BLaER1 treated with 17β-estradiol and CSF1 and Interleukin-3, amounts not matched to agents 10 nM and 100 nM (cell line): ENCODE results near the gene HDLBP.

Experiments used
- H3K27ac ChIP-seq, 11 experiments: shearing (Covaris generic); formaldehyde crosslinking; 2 replicates each; pipeline ENCODE4 v1.8.1; 2022
- H3K27me3 ChIP-seq, 11 experiments: shearing (Covaris generic); formaldehyde crosslinking; 2 replicates each; pipeline ENCODE4 v1.8.1; 2022
- H3K36me3 ChIP-seq, 11 experiments: shearing (Covaris generic); formaldehyde crosslinking; 2 replicates each; pipeline ENCODE4 v1.8.1; 2022
- H3K4me1 ChIP-seq, 10 experiments: shearing (Covaris generic); formaldehyde crosslinking; 2 replicates each; pipeline ENCODE4 v1.8.1; 2022
- H3K4me2 ChIP-seq, 11 experiments: shearing (Covaris generic); formaldehyde crosslinking; 2 replicates each; pipeline ENCODE4 v1.8.1; 2022
- H3K4me3 ChIP-seq, 10 experiments: shearing (Covaris generic); formaldehyde crosslinking; 2 replicates each; pipeline ENCODE4 v1.8.1; 2022
- H3K9ac ChIP-seq, 11 experiments: shearing (Covaris generic); formaldehyde crosslinking; 2 replicates each; pipeline ENCODE4 v1.8.1; 2022
- H3K9me3 ChIP-seq, 11 experiments: shearing (Covaris generic); formaldehyde crosslinking; replicated peaks in 1 of 11; 2 replicates each; pipeline ENCODE4 v1.8.1; 2022
- H4K20me1 ChIP-seq, 11 experiments: shearing (Covaris generic); formaldehyde crosslinking; 2 replicates each; pipeline ENCODE4 v1.8.1; 2022
- Cebpa-rat ChIP-seq, 11 experiments: shearing (Covaris generic); IDR thresholded peaks; 2 replicates each; pipeline ENCODE4 v1.8.1; 2022

HDLBP gene

GRCh38 chr2:241224851-241225438 lies 90.5 kb downstream of the HDLBP start:
- Histone ChIP-seq H3K36me3 (peaks cover 32 to 54% (median 45%) of the 10 kb centered on the region in 11 experiments), H3K4me1 (peaks cover 14 to 24% (median 20%) of the 10 kb centered on the region in 10 experiments), H3K27me3 (no peaks in the 10 kb centered on the region), H3K4me2 (no peak overlapping the region), H3K4me3 (no peak overlapping the region), H3K27ac (no peak overlapping the region), H3K9me3 (no peaks in the 10 kb centered on the region), H4K20me1 (peaks cover 0 to 72% (median 30%) of the 10 kb centered on the region in 11 experiments; a peak in 16 of 22 replicates), H3K9ac (no peak overlapping the region)
- TF ChIP-seq Cebpa-rat (IDR thresholded peaks at IDR 0.05) = no peak

- Histone ChIP-seq H3K27ac (no peak overlapping the region), H3K27me3 (no peaks in the 10 kb centered on the region), H3K36me3 (peaks cover 27 to 47% (median 40%) of the 10 kb centered on the region in 11 experiments), H3K9me3 (no peaks in the 10 kb centered on the region), H3K9ac (peak overlapping the region in 2 of 11 experiments; percentile 18 to 34; a peak in 1 of 22 replicates), H3K4me3 (no peak overlapping the region), H4K20me1 (peaks cover 0 to 66% (median 27%) of the 10 kb centered on the region in 11 experiments; a peak in 16 of 22 replicates), H3K4me1 (peaks cover 21 to 31% (median 27%) of the 10 kb centered on the region in 10 experiments), H3K4me2 (peak overlapping the region in 10 of 11 experiments; percentile 17 to 61 (median 46); a peak in 16 of 22 replicates)
- no peak for TF ChIP-seq Cebpa-rat (IDR thresholded peaks at IDR 0.05)
Measured at GRCh38 chr2:241224018-241224850, 91.2 kb downstream of the HDLBP start.

GRCh38 chr2:241223211-241224017 lies 92.1 kb downstream of the HDLBP start:
- Histone ChIP-seq H3K4me1 (peaks cover 25 to 37% (median 32%) of the 10 kb centered on the region in 10 experiments), H4K20me1 (peaks cover 0 to 57% (median 18%) of the 10 kb centered on the region in 11 experiments; a peak in 16 of 22 replicates), H3K27ac (no peak overlapping the region), H3K4me3 (no peak overlapping the region), H3K36me3 (peaks cover 18 to 39% (median 31%) of the 10 kb centered on the region in 11 experiments), H3K27me3 (no peaks in the 10 kb centered on the region), H3K9ac (peak overlapping the region in 1 of 11 experiments; percentile 34; a peak in 1 of 22 replicates), H3K9me3 (no peaks in the 10 kb centered on the region), H3K4me2 (peak overlapping the region in 10 of 11 experiments; percentile 17 to 61 (median 46); a peak in 19 of 22 replicates)
- TF ChIP-seq Cebpa-rat (IDR thresholded peaks at IDR 0.05) = no peak

GRCh38 chr2:241219856-241220356 lies 95.6 kb downstream of the HDLBP start:
- Histone ChIP-seq H3K4me1 (peaks cover 25 to 38% (median 32%) of the 10 kb centered on the region in 10 experiments), H3K27ac (no peak overlapping the region), H3K9me3 (no peaks in the 10 kb centered on the region), H3K4me3 (peak overlapping the region in 1 of 10 experiments; percentile 57; a peak in 1 of 20 replicates), H3K4me2 (peak overlapping the region; percentile 85 to 99 (median 96); a peak in 20 of 22 replicates), H4K20me1 (peaks cover 0 to 46% (median 9%) of the 10 kb centered on the region in 11 experiments; a peak in 12 of 22 replicates), H3K9ac (peak overlapping the region in 1 of 11 experiments; percentile 43; a peak in 2 of 22 replicates), H3K36me3 (peaks cover 0 to 4% (median 0%) of the 10 kb centered on the region in 11 experiments; a peak in 2 of 22 replicates), H3K27me3 (peaks cover 0 to 6% (median 0%) of the 10 kb centered on the region in 11 experiments; a peak in 1 of 22 replicates)
- TF ChIP-seq Cebpa-rat (IDR thresholded peaks at IDR 0.05) = no peak

GRCh38 chr2:241219030-241219382 lies 96.5 kb downstream of the HDLBP start:
- Histone ChIP-seq H4K20me1 (peaks cover 0 to 46% (median 4%) of the 10 kb centered on the region in 11 experiments; a peak in 10 of 22 replicates), H3K9ac (peak overlapping the region; percentile 30 to 80 (median 70); a peak in 20 of 22 replicates), H3K27ac (peak overlapping the region in 2 of 11 experiments; percentile 35 to 42; a peak in 1 of 22 replicates), H3K36me3 (no peaks in the 10 kb centered on the region; a peak in 1 of 22 replicates), H3K9me3 (no peaks in the 10 kb centered on the region), H3K4me3 (peak overlapping the region; percentile 57 to 74 (median 64)), H3K27me3 (peaks cover 0 to 6% (median 0%) of the 10 kb centered on the region in 11 experiments; a peak in 1 of 22 replicates), H3K4me1 (peaks cover 21 to 33% (median 26%) of the 10 kb centered on the region in 10 experiments), H3K4me2 (peak overlapping the region; percentile 85 to 99 (median 96))
- no peak for TF ChIP-seq Cebpa-rat (IDR thresholded peaks at IDR 0.05)

- peak overlapping the region; percentile 30 to 80 (median 70); a peak in 21 of 22 replicates for H3K9ac ChIP-seq
- H3K27ac ChIP-seq = peak overlapping the region in 4 of 11 experiments; percentile 21 to 49 (median 38); a peak in 3 of 22 replicates
Measured at GRCh38 chr2:241218131-241219029, 97.1 kb downstream of the HDLBP start.

More at GRCh38 chr2:241218131-241219029, 97.1 kb downstream of the HDLBP start:
- no peak for TF ChIP-seq Cebpa-rat (IDR thresholded peaks at IDR 0.05)
- peaks cover 0 to 46% (median under 1%) of the 10 kb centered on the region in 11 experiments; a peak in 8 of 22 replicates for H4K20me1 ChIP-seq
- no peaks in the 10 kb centered on the region; a peak in 1 of 22 replicates for H3K36me3 ChIP-seq
- H3K4me1 ChIP-seq = peaks cover 15 to 27% (median 20%) of the 10 kb centered on the region in 10 experiments
- no peaks in the 10 kb centered on the region for H3K9me3 ChIP-seq
- peaks cover 0 to 6% (median 0%) of the 10 kb centered on the region in 11 experiments; a peak in 1 of 22 replicates for H3K27me3 ChIP-seq
- peak overlapping the region; percentile 57 to 74 (median 64) for H3K4me3 ChIP-seq
- peak overlapping the region; percentile 85 to 99 (median 96) for H3K4me2 ChIP-seq
